HL-60 (cell line): Measurements from ENCODE around the gene ZP1.

Source experiments
- DNase-seq, 2 experiments: peaks; one replicate each; pipeline ENCODE4 v3.0.0-alpha.2; 2010 to 2020; ENCODE audit warnings: low read depth in 1 of 2, low spot score in 1 of 2
- H3K27ac ChIP-seq: fragments of 250-450 bp; sonication (Bioruptor Pico); replicated peaks from 2 replicates; pipeline ENCODE4 v1.5.1; 2020; ENCODE audit warnings: mild to moderate bottlenecking, moderate library complexity
- H3K27me3 ChIP-seq: fragments of 250-450 bp; sonication (Bioruptor Pico); 2 replicates; pipeline ENCODE4 v1.5.1; 2021; ENCODE audit warnings: mild to moderate bottlenecking, moderate library complexity; ENCODE audit not compliant: insufficient read depth, poor library complexity, severe bottlenecking
- H3K4me3 ChIP-seq: replicated peaks from 2 replicates; pipeline ENCODE4 v1.5.1; 2011; ENCODE audit warnings: mild to moderate bottlenecking, control low read depth, low read length; ENCODE audit not compliant: insufficient read depth
- CTCF ChIP-seq: IDR thresholded peaks from one replicate; pipeline ENCODE4 v1.5.1; 2011; ENCODE audit warnings: low read length, control low read depth, inconsistent platforms; ENCODE audit not compliant: insufficient read depth
- GABPA ChIP-seq: IDR thresholded peaks from 2 replicates; pipeline ENCODE4 v1.6.1; 2012; ENCODE audit warnings: low read depth
- POLR2AphosphoS5 ChIP-seq: IDR thresholded peaks from 2 replicates; pipeline ENCODE4 v1.6.1; 2012; ENCODE audit warnings: low read depth
- REST ChIP-seq: IDR thresholded peaks from 2 replicates; pipeline ENCODE4 v1.6.1; 2012; ENCODE audit warnings: low read depth; ENCODE audit not compliant: insufficient replicate concordance
- SPI1 ChIP-seq: IDR thresholded peaks from 2 replicates; pipeline ENCODE4 v1.6.1; 2012; ENCODE audit warnings: low read depth, mild to moderate bottlenecking, borderline replicate concordance

ZP1 gene

GRCh38 chr11:60880643-60881282 lies 13.4 kb downstream of the ZP1 start:
- H3K27me3 ChIP-seq: no peaks in the 10 kb centered on the region
- H3K27ac ChIP-seq: no peak overlapping the region
- DNase-seq: no peak
- no peak overlapping the region for H3K4me3 ChIP-seq
- no peak for TF ChIP-seq SPI1
- no peak for TF ChIP-seq REST
- TF ChIP-seq POLR2AphosphoS5: no peak
- TF ChIP-seq CTCF: no peak
- TF ChIP-seq GABPA: no peak

GRCh38 chr11:60887556-60887955 lies 20.2 kb downstream of the ZP1 start:
- no peaks in the 10 kb centered on the region for H3K27me3 ChIP-seq
- DNase-seq: peak in 1 of 2 experiments; percentile 56
- no peak overlapping the region for H3K27ac ChIP-seq
- H3K4me3 ChIP-seq: no peak overlapping the region
- no peak for TF ChIP-seq POLR2AphosphoS5
- peak; percentile 39 for TF ChIP-seq CTCF

GRCh38 chr11:60889869-60890311 lies 22.5 kb downstream of the ZP1 start:
- H3K27ac ChIP-seq: no peak overlapping the region
- no peak overlapping the region for H3K4me3 ChIP-seq
- no peak for DNase-seq
- no peaks in the 10 kb centered on the region for H3K27me3 ChIP-seq
- TF ChIP-seq CTCF: no peak
- no peak for TF ChIP-seq SPI1
- peak; percentile 58; the same call in 1 of the 2 replicates for TF ChIP-seq POLR2AphosphoS5
- TF ChIP-seq REST: no peak
- TF ChIP-seq GABPA: no peak

- TF ChIP-seq CTCF: no peak
- TF ChIP-seq GABPA: no peak
- TF ChIP-seq SPI1: no peak
- TF ChIP-seq POLR2AphosphoS5: no peak
- H3K27me3 ChIP-seq: no peaks in the 10 kb centered on the region
- DNase-seq: no peak
- no peak overlapping the region for H3K4me3 ChIP-seq
- H3K27ac ChIP-seq: no peak overlapping the region
Observed at GRCh38 chr11:60890696-60891095, 23.4 kb downstream of the ZP1 start.
